ENCODE measurements around the gene UNKL. TPM values are rescaled to one million over a fixed set of nuclear protein-coding genes. Genes with fewer than 3 reads are reported as not detected.
"Not testable (repeated sequence)": the region's sequence is repeated elsewhere in the genome, so short reads cannot be mapped to it uniquely, and the experiment has no call there.

The UNKL gene
- total RNA-seq, 1 experiment from 2014 or later: 6.5 TPM

DNA sequence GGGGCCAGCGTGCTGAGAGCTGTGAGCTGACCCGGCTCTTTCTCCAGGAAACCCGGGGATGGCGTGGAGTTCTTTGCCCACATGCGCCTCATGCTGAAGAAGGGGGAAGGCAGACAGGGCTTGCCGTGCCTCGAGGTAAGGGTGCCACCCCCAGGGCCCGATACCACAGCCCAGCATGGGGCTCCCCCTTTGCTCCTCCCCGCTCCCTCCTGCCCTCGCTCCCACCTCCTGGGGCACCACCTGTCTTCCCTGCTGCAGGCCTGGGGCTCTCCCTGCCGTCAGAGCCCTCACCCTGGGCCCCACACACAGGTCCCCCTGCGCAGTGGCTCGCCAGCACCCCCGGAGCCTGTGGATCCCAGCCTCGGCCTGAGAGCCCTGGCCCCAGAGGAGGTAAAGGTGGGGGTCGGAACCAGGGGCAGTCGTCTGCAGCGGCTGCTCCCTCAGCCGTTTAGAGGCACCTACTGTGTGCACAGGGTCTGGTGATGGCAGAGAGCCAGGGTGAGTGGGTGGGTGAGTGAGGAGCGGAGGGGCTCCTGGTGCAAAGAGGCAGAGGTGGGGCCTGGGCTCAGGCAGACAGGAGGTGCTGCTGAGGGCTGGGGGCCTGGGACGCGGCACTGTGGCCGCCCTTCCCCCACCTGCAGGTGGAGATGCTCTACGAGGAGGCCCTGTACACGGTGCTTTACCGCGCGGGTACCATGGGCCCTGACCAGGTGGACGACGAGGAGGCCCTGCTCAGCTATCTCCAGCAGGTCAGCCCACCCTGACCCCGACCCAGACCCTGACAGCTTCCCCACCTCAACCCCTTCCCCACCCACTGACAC lies 75.4 kb downstream of the UNKL start:
- no peak for DNase-seq (ENCODE audit: low read depth)

DNA sequence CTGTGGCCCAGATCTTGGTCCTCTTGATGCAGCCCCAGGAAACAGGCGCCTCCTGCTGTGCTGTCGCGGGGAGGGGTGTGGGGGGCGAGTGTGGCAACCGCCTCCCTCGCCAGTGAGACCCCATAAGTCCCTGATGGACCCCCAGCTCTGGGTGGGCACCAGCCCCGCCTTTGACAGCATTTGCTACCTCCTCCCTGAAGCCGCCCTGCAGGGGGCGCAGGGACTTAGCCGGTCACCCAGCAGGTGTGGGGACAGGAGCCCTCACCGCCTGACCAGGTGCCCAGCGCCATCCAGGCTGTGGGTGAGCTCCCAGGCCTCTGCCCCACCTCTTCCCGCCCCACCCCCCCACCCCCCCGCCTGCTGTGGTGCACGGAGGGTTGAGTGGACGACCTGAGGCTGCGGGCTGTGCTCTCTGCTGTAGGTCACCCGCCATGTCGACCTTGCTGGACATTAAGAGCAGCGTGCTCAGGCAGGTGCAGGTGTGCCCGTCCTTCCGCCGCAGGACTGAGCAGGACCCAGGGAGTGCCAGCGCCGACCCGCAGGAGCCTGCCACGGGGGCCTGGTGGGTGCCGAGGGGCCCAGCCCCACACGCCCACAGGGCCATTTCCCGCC lies 76.3 kb downstream of the UNKL start:
- no peak for DNase-seq (ENCODE audit: low read depth)

DNA sequence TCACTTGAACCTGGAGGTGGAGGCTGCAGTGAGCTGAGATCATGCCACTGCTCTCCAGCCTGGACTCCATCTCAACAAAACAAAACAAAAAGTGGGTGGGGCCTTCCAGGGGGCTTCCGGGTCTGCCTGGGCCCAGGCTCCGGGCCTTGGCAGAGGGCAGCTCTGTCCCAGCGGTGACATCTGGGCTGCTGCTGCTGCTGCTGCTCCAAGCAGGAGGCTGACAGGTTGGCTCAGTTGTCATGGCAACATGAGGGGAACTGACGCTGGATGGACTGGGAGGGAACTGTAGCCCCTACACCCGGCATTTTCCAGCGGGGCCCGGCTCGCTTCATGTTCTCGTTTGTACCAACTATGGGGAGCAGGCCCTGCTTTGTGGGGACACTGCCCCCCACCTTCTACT lies 77.0 kb downstream of the UNKL start:
- DNase-seq (ENCODE audit: low read depth): no peak

DNA sequence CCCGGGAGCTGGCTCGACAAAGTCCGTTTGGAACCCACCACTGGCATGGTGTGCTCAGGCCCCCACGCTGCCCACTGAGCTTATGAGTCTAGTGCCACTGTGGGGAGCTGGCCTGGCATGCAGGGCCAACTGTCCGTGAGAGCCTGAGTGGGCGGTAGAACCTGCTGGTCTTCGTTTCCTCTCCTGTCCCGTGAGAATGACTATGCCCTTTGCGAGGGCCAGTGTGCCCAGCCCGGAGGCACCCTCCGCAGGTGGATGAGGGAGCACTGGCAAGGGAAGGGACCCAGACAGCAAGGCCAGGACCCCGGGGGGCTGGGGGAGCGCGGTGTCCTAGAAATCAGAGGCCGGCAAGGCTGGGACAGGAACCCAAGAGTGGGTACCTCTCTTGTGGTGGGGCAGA lies 77.9 kb downstream of the UNKL start:
- DNase-seq (ENCODE audit: low read depth): no peak

DNA sequence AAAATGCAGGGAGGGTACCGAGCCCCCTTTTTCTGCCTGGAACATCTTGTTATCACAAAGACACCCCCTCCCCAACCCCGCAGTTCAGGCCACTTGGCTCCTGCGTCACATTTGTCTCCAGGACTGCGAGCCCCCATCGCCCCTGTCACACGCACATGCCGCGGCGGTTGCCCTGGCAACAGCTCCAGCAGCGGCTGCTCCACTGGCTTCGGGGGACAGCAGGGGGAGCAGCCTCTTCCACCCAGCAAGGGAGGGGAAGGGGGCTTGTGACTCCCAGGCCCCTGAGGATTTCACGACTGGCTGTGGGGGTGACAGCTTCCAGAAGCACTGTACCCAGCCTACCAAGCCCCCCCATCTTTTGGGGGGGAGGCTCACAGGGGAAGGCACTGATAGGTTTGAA lies 78.5 kb downstream of the UNKL start:
- DNase-seq (ENCODE audit: low read depth): no peak

DNA sequence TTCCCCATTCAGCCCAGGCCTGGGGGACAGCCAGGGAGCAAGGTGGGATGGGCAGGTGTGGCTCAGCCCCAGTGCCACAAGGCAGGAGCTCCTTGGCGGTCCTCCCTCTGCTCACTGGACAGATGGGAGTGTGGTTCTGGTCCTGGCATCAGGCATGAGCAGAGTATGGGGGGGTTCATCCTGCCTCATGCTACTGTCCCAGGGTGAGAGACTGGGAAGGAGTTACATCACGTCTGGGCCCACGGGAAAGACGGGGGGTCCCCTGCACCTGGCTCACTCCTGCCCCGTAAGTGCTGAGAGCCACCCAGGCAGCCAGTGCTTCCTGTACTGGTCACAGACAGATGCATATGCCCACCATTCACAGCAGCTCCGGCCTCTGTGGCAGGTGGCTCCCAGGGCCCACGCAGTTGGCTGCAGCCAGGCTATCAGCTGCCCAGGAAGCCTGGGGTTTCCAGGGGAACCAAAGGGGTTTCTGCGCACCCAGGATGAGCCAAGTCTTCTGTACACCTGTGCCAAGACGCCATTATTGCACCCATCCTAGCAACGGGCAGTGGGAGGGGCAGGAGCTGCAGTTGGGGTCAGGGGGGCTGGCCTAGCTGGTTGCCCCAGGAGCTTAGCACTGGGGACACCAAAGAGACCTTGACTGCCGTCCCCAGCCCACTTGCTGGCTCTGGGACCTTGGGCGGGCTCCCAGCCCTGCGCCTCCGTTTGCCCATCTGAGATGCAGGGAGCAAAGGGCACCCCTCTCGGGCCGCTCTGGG lies 79.1 kb downstream of the UNKL start:
- DNase-seq (ENCODE audit: low read depth): no peak

DNA sequence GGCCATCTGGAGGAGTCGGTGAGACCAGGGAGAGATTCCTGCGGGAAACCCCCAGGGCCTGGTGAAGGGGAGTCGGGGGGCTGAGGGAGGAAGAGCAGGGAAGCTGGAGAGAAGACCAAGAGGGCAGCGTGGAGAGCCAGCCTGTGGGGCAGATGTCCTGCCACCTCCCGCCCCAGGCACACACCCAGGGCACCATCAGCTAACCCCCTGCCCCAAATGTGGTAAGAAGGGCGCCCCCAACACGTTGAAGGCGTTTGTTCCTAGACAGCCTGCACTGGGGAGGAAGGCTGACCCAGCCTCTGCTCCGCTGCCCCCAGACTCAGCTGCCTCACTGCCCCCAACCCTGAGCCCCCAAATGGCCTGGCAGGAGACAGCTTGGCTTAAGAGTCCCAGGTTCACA lies 79.8 kb downstream of the UNKL start:
- DNase-seq (ENCODE audit: low read depth): no peak

DNA sequence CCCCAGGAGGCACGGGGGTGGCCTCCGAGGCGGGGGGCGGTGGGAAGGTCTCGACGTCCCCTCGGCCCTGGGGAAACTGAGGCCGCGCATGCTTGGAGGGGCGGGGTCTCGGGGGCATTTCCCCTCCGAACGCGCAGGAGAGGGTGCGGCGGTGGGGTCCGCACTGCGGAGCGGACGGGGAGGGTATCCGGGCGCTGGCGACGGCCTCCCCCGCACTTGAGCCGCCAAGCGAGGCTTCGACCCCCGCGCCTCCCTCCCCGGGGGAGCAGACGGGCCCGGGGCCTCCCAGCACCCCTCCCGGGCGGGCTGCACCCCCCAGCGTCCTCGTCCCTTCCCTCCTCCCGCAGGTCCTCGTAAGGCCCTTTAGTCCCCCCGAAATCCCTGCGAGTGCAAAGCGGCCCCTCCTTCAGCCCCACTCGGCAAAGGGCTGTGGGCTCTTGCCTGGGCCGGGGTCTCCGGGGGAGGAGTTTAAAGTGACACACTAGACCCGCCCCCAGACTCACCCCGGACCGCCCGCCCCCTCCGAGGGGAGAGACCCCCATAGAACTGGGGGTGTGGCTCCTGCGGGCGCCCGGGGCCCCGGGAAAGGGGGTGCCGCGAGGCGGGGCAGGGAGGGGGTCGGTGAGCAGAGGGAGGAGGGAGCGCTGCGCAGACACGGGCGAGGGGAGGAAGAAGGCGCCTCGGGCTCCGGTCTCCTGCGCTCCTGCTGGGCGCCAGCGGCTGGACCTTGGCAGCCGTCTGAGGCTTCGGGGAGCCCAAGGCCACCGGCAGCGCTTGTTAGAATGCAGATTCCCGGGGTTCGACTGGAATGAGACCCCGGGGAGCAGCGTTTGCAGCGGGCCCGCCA lies 80.4 kb downstream of the UNKL start:
- DNase-seq (ENCODE audit: low read depth): no peak

DNA sequence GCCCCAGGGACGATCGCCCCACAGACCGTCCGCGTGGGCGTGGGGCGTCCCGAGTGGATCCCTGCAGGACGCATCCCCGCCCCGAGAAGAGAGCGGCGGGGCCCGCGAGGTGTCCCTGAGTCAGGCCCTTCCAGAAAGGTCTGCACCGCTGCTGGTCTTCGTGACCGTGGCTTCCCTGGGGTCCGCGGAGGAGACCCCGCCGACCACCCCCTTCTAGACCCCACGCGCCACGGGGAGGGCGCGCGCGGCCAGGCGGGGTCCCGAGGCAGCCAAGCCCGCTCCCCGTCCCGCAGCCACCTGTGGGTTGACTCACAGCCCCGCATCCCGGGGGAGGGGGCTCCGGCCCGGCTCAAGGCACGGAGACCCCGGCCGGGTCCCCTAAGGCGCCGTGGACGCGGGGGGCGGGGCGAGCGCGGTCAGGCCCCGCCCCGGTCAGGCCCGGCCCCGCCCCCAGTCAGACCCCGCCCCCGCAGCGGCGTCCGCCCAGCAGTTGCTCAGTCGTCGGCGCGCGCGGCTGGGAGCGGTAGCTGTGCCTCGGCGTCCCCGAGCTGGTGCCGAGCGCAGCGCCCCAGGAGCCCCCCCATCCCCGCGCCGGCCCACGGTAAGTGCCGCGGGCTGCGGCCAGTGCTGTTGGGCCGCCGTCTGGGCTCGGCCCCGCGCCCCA lies 81.2 kb downstream of the UNKL start, which contains the start of gene BAIAP3:
Gene BAIAP3, plus strand, starts transcription at position 497 of the 664 bp plus-strand sequence. CDS start 4,905 bp downstream, outside the sequence.
- DNase-seq (ENCODE audit: low read depth): no peak

DNA sequence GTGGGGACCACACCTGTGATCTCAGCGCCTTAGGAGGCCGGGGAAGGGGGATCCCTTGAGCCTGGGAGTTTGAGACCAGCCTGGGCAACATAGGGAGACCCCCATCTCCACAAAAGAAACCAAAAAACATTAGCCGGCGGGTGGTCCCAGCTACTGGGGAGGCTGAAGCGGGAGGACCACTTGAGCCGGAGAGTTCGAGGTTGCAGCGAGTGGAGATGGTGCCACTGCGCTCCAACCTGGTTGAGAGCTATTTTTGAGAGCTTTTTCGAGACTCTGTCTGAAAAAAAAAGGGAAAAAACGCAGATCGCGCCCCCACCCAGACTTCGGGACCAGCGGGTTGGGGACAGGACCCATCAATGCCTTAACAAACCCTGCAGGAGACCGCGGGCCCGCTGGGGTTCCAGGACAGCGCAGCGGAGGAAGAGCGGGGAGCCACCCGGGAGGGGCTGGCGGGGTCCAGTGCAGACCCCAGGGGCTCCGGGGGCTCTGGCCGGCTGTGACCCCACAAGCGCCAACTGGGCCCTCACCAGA lies 81.8 kb downstream of the UNKL start:
- DNase-seq (ENCODE audit: low read depth): no peak

DNA sequence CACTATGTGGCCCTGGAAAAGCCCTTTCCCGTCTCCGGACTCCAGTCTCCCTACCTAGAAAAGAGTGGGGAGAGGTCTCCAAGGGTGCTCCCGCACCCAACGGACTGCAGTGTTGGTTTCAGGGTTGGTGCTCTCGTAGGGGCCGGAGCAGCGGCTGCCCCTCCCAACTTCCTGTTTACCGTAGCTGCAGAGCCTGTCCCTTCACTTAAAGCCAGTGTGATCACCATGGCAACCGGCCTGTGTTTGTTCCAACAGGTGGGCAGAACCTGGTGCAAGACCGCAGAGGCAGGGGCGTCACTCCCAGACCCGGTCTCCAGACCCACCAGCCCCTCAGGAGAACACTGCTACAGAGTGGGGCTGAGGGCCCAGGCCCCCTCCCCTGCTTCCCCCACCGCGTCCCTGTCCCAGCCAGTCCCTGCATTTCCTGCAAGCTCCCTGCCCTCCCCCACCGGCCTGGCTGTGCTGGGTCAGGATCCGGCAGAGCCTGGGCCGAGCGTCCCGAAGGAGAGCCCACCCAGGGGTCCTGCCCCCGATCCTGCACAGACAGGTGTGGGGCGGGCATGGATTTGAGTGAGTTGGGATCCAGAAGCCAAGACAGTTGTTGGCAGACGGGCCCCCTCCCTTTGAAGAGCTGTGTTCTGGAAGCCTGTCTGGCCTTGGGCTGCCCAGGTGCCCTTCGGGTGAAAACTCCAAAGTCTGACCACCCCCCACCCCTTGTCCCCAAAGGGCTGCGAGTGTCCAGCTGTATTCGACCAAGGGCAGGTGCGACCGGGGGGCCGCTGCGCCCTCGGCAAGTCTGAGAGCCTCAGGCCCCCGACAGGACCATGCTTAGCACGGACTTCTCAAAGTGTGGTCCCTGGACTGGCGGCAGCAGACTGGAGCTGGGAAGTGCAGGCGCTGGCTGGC lies 82.5 kb downstream of the UNKL start:
- DNase-seq (ENCODE audit: low read depth): peak; percentile 91

DNA sequence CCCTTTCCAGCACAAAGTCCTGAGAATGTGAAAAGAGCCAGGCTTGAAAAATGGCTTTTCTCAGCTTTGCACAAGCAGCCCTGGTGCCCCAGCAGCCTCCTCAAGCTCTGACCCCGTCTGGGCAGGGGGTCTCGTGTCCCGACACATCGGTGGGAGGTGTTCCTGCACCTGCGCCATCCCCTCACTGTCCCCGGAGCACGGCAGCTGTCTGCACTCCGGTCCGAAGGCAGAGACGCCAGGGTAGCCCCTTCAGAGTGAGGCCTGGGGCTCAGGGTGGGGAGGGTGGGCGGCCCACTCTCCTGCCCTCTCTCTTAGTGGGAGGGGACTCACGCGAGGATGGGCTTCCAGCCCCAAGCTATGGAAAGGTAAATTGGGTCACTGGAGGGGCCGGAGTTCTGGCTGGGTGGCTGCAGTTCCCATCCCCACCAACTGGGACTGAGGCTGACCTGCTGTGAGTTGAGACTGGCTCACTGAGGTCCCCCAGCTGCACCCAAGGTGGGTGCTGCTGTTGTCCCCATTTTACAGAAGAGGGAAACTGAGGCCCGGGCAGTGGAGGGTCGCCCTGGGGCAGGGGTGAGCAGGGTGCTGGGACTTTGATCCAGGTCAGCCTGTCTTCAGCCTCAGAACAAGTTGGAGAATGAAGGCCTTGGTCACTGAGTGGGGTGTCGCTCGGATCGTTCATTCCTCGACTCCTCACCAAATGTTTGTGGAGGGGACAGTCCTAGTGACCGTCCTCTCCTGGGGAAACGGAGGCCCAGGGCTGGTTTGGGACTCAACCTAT lies 83.4 kb downstream of the UNKL start:
- DNase-seq (ENCODE audit: low read depth): no peak

DNA sequence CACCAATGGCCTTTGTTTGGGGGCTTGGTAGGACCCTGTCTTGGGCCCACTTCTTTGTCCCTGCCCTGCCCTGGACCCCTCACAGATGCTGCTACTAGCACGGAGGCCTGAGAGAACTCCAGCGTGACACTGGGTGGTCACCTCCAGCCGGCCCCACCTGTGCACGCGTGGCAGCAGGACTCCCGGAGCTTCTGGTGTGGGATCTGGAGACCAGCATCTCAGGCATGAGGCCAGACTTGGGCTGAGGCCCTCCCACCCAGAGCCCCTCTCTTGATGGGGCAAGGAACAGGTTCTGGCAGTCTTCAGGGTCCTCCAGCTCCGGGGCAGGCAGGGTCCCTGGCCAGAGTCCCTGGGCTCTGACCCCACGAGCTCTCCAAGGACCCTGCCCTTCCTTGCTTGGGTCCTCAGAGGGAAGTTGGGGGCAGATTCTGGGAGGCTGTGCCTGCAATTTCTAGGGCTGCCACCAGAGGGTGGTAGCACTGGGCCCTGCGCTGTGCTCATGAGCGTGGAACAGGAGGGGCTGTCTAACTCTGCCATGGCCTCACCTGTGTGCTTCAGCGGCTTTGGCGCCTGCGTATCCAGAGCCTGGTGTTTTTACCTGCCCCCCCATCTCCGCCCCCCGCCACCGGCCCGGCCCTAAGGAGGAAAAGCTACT lies 84.1 kb downstream of the UNKL start:
- no peak for DNase-seq (ENCODE audit: low read depth)

DNA sequence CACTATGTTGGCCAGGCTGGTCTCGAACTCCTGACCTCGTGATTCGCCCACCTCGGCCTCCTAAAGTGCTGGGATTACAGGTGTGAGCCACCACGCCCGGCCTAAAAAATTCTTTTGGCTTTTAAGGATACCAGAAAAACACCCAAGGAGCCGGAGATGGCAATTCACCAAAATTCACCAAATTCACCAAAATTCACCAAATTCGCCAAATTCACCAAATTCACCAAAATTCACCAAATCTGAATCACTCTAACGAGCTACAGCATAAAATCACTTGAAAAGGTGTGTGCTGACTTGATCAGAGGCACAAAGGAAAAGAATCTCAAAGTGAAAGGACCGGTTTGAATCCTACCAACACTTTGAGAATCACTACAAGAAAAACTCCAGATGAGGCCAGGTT lies 85.5 kb downstream of the UNKL start:
- not testable (repeated sequence) for DNase-seq (ENCODE audit: low read depth)

DNA sequence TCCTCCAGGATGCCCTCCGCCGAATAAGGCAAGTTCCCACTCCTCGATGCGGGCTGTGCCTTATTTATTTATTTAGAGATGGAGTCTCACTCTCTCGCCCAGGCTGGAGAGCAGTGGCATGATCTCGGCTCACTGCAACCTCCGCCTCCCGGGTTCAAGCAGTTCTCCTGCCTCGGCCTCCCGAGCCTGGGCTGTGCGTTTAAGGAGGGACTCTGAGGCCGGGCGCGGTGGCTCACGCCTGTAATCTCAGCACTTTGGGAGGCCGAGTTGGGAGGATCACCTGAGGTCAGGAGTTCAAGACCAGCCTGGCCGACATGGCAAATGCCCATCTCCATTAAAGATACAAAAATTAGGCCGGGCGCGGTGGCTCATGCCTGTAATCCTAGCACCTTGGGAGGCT lies 86.4 kb downstream of the UNKL start:
- DNase-seq (ENCODE audit: low read depth): not testable (repeated sequence)

DNA sequence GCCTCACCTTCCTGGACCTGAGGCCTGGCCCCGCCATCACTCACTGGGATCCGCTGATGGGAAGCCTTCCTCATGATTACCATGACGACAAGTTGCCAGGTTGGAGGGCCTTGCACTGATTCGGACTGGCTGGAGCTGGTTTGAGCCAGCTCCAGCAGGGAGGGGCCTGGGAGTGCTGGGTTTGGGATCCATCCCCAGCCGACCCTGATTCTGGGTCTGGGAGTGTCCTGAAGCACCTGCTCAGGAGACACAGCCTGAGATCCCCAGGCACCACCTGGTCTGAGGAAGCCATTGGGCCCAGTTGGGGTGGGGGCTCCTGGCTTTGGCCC lies 86.9 kb downstream of the UNKL start:
- no peak for DNase-seq (ENCODE audit: low read depth)

DNA sequence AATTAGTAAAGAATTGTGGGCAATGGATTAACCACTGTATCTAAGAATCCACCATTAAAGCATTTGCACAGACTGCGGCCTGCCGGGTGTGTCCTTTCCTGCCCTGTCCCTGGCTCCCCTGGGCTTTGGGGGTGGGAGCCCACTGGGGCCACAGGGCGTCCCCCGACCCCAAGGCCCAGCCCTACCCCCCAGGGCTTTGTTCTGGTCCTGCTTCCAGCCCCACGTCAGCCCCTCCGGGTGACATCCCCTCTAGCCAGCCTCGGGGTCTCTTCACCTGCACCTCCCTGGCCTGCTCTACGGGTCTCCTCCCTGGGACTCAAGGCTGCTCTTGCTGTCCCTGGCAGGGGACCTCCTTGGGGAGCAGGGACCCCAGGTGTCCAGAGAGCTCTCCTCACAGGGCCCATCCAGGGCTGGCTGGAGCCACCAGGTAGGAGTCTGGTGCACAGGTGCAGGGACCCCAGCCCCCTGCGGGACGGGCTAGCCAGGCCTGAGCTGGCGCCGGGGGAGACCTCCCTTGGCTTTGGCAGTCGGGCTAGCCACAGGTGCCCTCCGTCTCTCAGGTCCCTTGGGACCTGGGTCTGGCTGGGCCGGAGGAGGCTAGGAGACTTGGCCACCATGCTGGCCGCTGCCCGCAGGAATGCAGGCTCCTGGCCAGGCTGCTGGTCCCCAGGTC lies 87.4 kb downstream of the UNKL start:
- DNase-seq (ENCODE audit: low read depth): no peak

DNA sequence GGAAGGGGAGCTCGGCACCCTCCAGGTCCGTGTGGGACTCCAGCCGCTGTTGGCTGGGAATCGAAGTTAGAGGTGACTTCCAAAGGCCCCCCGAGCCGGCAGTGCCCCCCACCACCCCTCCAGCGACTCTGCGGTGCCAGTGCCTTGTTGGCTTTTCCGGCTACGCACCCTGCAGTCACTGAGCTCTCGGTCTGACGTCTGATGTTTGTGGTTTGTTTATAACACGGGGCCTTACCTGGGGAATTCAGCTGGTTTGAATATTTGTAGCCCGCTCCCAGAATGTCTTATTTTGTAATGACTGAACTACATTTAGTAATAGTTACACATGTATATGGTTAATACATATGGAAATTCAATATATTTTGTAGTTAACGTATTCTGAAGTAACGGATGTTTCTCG lies 88.1 kb downstream of the UNKL start:
- DNase-seq (ENCODE audit: low read depth): no peak

All from M059J (cell line).